A549 (cell line): ENCODE measurements around the gene ST8SIA1. TPM values are rescaled to one million over a fixed set of nuclear protein-coding genes. Genes with fewer than 3 reads are reported as not detected.

Source experiments
- ATAC-seq, 2 experiments: fragments of 200-7000 bp in 1 of 2; fragments of >200 bp in 1 of 2; cut with Nextera tagmentation in 1 of 2; cut with Tn5 transposase in 1 of 2; 3 replicates each; pipeline versions ENCODE4 v1.8.0 to v1.9.1; 2018 to 2020; ENCODE audit warnings: mild to moderate bottlenecking in 1 of 2, moderate library complexity in 1 of 2
- CTCF ChIA-PET: fragments of 300-600 bp; sonication (Branson Sonifier 250); formaldehyde crosslinking; extraction: SDS; loops from one replicate; lab custom pipeline; 2021; ENCODE audit warnings: antibody characterized with exemption, inconsistent platforms; lab: Yijun Ruan, JAX
- POLR2A ChIA-PET: fragments of 350-600 bp; formaldehyde crosslinking; extraction: SDS; loops from one replicate; lab custom pipeline; 2021; ENCODE audit warnings: antibody characterized with exemption, inconsistent platforms; lab: Yijun Ruan, JAX
- DNase-seq, 2 experiments: peaks; one replicate each; pipeline versions ENCODE4 v3.0.0 to v3.0.0-alpha.2; 2011 to 2016; ENCODE audit warnings: low read depth in 1 of 2, low spot score in 1 of 2
- FAIRE-seq: peaks from 2 replicates; lab custom pipeline; 2011; peaks lifted over from hg19 to GRCh38; lab: Jason Lieb, UNC
- H3K27ac ChIP-seq, 2 experiments: fragments of >200 bp; sonication (Bioruptor Twin); formaldehyde crosslinking; 3 replicates each; pipeline ENCODE4 v1.5.1; 2016 to 2017
- H3K4me1 ChIP-seq: fragments of >200 bp; sonication (Bioruptor Twin); formaldehyde crosslinking; 3 replicates; pipeline ENCODE4 v1.6.1; 2016
- H3K4me2 ChIP-seq: fragments of >200 bp; sonication (Bioruptor Twin); formaldehyde crosslinking; 3 replicates; pipeline ENCODE4 v1.6.1; 2016
- H3K4me3 ChIP-seq: fragments of >200 bp; sonication (Bioruptor Twin); formaldehyde crosslinking; 3 replicates; pipeline ENCODE4 v1.5.1; 2016
- H3K9me3 ChIP-seq: fragments of >200 bp; sonication (Bioruptor Twin); formaldehyde crosslinking; 3 replicates; pipeline ENCODE4 v1.6.1; 2016
- BCL3 ChIP-seq: fragments of >200 bp; sonication (Bioruptor Twin); formaldehyde crosslinking; IDR thresholded peaks from 3 replicates; pipeline ENCODE4 v1.6.1; 2016
- BHLHE40 ChIP-seq: IDR thresholded peaks from 2 replicates; pipeline ENCODE4 v1.6.1; 2012; ENCODE audit warnings: low read depth, low read length, inconsistent platforms
- CEBPB ChIP-seq, 2 experiments: fragments of >200 bp in 1 of 2; sonication (Bioruptor Twin) in 1 of 2; formaldehyde crosslinking in 1 of 2; IDR thresholded peaks; 2 replicates each; pipeline ENCODE4 v1.6.1; 2012 to 2016
- EP300 ChIP-seq, 2 experiments: fragments of >200 bp; sonication (Bioruptor Twin); formaldehyde crosslinking; IDR thresholded peaks; 2 replicates in 1 of 2; 3 replicates in 1 of 2; pipeline ENCODE4 v1.6.1; 2016 to 2017
- HEYL ChIP-seq: fragments of 250-450 bp; sonication (Bioruptor Pico); IDR thresholded peaks from 2 replicates; pipeline ENCODE4 v1.8.0; 2021; ENCODE audit warnings: mild to moderate bottlenecking, moderate library complexity
- HOXA7 ChIP-seq: fragments of 250-450 bp; sonication (Bioruptor Pico); IDR thresholded peaks from 2 replicates; pipeline ENCODE4 v1.5.0; 2020; ENCODE audit warnings: mild to moderate bottlenecking, moderate library complexity
- MAX ChIP-seq: IDR thresholded peaks from 2 replicates; pipeline ENCODE4 v1.6.1; 2012
- MAZ ChIP-seq: fragments of 150-350 bp; IDR thresholded peaks from 2 replicates; pipeline ENCODE4 v1.6.1; 2014; ENCODE audit warnings: antibody characterized with exemption, low read depth, low read length, borderline replicate concordance
- NFE2L2 ChIP-seq: fragments of 150-350 bp; conservative IDR thresholded peaks from 2 replicates; pipeline ENCODE4 v1.6.1; 2014; ENCODE audit warnings: low read length
- POLR2A ChIP-seq: IDR thresholded peaks from 2 replicates; pipeline ENCODE4 v1.6.1; 2012; ENCODE audit warnings: mild to moderate bottlenecking, low read length
- POLR2AphosphoS2 ChIP-seq: conservative IDR thresholded peaks from 2 replicates; pipeline ENCODE4 v1.6.1; 2012; ENCODE audit warnings: low read length, improper control_type of control experiment, inconsistent platforms
- RARB ChIP-seq: fragments of 250-450 bp; sonication (Bioruptor Pico); IDR thresholded peaks from 2 replicates; pipeline ENCODE4 v1.8.0; 2021; ENCODE audit warnings: mild to moderate bottlenecking, moderate library complexity
- REST ChIP-seq: fragments of 200-600 bp; sonication (generic); IDR thresholded peaks from 2 replicates; pipeline ENCODE4 v1.6.1; 2016; ENCODE audit warnings: antibody characterized with exemption, mild to moderate bottlenecking, moderate library complexity
- RNF2 ChIP-seq: fragments of 200-600 bp; sonication (generic); IDR thresholded peaks from 2 replicates; pipeline ENCODE4 v1.6.1; 2016; ENCODE audit warnings: low read depth, mild to moderate bottlenecking, antibody characterized with exemption, moderate library complexity, borderline replicate concordance
- SMC3 ChIP-seq: fragments of >200 bp; sonication (Bioruptor Twin); formaldehyde crosslinking; IDR thresholded peaks from 3 replicates; pipeline ENCODE4 v1.6.1; 2018; ENCODE audit warnings: inconsistent platforms
- SREBF2 ChIP-seq: fragments of 450-650 bp; IDR thresholded peaks from 2 replicates; pipeline ENCODE4 v1.6.1; 2014; ENCODE audit warnings: mild to moderate bottlenecking, moderate library complexity
- USF2 ChIP-seq: fragments of 450-650 bp; IDR thresholded peaks from 2 replicates; pipeline ENCODE4 v1.6.1; 2014; ENCODE audit warnings: antibody characterized with exemption
- ZFP36 ChIP-seq: fragments of 450-650 bp; IDR thresholded peaks from 2 replicates; pipeline ENCODE4 v1.6.1; 2014; ENCODE audit warnings: borderline replicate concordance; ENCODE audit not compliant: partially characterized antibody
- WGBS: methylation state at CpG from one replicate; pipeline ENCODE4 v1.1.6; 2017; ENCODE audit errors: missing lambda C conversion rate; 5-methylcytosine and 5-hydroxymethylcytosine counted together
- polyA plus RNA-seq, 4 experiments: library from polyadenylated mRNA; depleted of rRNA in 3 of 4; stranded (reverse); fragments of >200 nt; fragmentation: RNase III in 1 of 4; extraction: RNeasy Plus Mini Kit Qiagen cat#74134 plus additional on column Dnase treatment in 1 of 4; gene quantifications; 2 replicates in 3 of 4; 3 replicates in 1 of 4; pipeline ENCODE4 v1.2.3, GENCODE V29; 2011 to 2017
- TF ChIP-seq, protein P1 (sequence below): fragments of 250-450 bp; sonication (Bioruptor Pico); IDR thresholded peaks from 2 replicates; pipeline ENCODE4 v1.5.0; 2020; ENCODE audit warnings: low read depth, mild to moderate bottlenecking, moderate library complexity

ST8SIA1 gene
- polyA plus RNA-seq, 2 of the 4 experiments (the other 2 are of a cell fraction) = 0.41 to 1.1 TPM

GRCh38 chr12:22283006-22283506, 51.5 kb downstream of the ST8SIA1 start:
- H3K4me2 ChIP-seq = peak overlapping the region; percentile 69
- no peaks in the 10 kb centered on the region for H3K9me3 ChIP-seq
- CTCF ChIA-PET = interaction anchor here (1.0 to 1.1 kb wide), 2 partner anchors 52 to 200 kb away, joined by 3 read pairs; no protein-coding TSS in a partner anchor
- TF ChIP-seq HOXA7 = no peak
- TF ChIP-seq RNF2 = no peak
- no peak for TF ChIP-seq BHLHE40
- no peak for TF ChIP-seq CEBPB (IDR thresholded peaks at IDR 0.05)
- TF ChIP-seq RARB (CRISPR knock-in tag) = no peak
- no peak for TF ChIP-seq POLR2AphosphoS2
- TF ChIP-seq POLR2A = no peak
- TF ChIP-seq BCL3 = no peak
- TF ChIP-seq EP300 (IDR thresholded peaks at IDR 0.05) = no peak
- no peak for TF ChIP-seq NFE2L2
- no peak for TF ChIP-seq HEYL (CRISPR knock-in tag)
- TF ChIP-seq SREBF2 = no peak
- TF ChIP-seq, protein P1, sequence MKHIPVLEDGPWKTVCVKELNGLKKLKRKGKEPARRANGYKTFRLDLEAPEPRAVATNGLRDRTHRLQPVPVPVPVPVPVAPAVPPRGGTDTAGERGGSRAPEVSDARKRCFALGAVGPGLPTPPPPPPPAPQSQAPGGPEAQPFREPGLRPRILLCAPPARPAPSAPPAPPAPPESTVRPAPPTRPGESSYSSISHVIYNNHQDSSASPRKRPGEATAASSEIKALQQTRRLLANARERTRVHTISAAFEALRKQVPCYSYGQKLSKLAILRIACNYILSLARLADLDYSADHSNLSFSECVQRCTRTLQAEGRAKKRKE (CRISPR knock-in tag) = no peak
- no peak for TF ChIP-seq ZFP36
- TF ChIP-seq SMC3 = no peak
- no peak for TF ChIP-seq MAZ
- TF ChIP-seq USF2 = no peak
- POLR2A ChIA-PET = no interaction called here
- H3K4me1 ChIP-seq = peaks cover 23% of the 10 kb centered on the region
- FAIRE-seq = no peak
- 28% methylated on average over 3 of the region's 3 CpGs for WGBS
- H3K4me3 ChIP-seq = no peak overlapping the region
- peak overlapping the region; percentile 30 to 67; a peak in 3 of 6 replicates for H3K27ac ChIP-seq
- DNase-seq = no peak
- ATAC-seq = peak in 1 of 2 experiments; percentile 46; a peak in 3 of 6 replicates

DNA sequence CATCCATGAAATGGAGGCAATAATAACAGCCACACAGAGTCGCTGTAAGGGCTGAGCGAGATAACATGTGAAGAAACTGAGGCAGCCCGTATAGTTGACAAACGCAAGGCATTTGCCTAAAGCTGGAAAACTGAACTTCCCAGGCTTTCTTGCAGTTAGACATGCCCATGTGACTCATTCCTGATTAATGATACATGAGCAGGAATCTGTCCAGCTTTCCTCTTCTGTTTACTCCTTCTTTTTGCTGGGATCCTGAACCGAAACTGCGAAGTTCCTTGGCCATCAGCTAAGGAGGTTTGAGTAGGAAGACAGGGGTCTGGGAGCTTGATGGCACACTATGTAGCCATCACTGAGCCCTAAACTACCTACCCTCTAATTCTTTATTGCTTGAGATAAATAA, 52.2 kb downstream of the ST8SIA1 start:
- FAIRE-seq (peak; percentile 32), ATAC-seq (peak; percentile 74 to 76)
- Histone ChIP-seq H3K4me2 (peak overlapping the region; percentile 69), H3K4me3 (no peak overlapping the region), H3K4me1 (peaks cover 23% of the 10 kb centered on the region)
- WGBS = 32% methylated on average over 6 of the region's 6 CpGs
- CTCF ChIA-PET = interaction anchor here (1.0 to 1.4 kb wide), 3 partner anchors 51 to 199 kb away, joined by 3 to 5 read pairs (median 3); no protein-coding TSS in a partner anchor
- TF ChIP-seq RARB (CRISPR knock-in tag) (no peak), MAX (0 out of 2 replicates have a peak, but pooled peaks have one; percentile 28), REST (no peak)
- TF ChIP-seq, all 56 proteins: peak for 1
- POLR2A ChIA-PET = interaction anchor here (0.8 kb wide), 1 partner anchor 52 kb away, joined by 3 read pairs; no protein-coding TSS in a partner anchor
- Histone ChIP-seq H3K27ac (peak overlapping the region; percentile 56 to 67), H3K9me3 (no peaks in the 10 kb centered on the region)
- DNase-seq = peak; percentile 5 to 39
